MCF 10A (cell line): ENCODE measurements around the gene SLC24A3. TPM values are rescaled to one million over a fixed set of nuclear protein-coding genes. Genes with fewer than 3 reads are reported as not detected.

ENCODE experiments used
- BruUV-seq: library from RNA; stranded (reverse); fragments of 400-500 nt; replicated peaks from 2 replicates; lab custom pipeline; 2021; lab: Mats Ljungman, UMichigan
- CTCF ChIA-PET: fragments of 300-600 bp; sonication (Branson Sonifier 250); formaldehyde crosslinking; extraction: SDS; loops from one replicate; lab custom pipeline; 2021; ENCODE audit warnings: antibody characterized with exemption, inconsistent platforms; lab: Yijun Ruan, JAX
- POLR2A ChIA-PET: fragments of 300-600, 350-650 bp; sonication (Branson Sonifier 250); formaldehyde crosslinking; extraction: SDS; loops from one replicate; lab custom pipeline; 2020; ENCODE audit warnings: antibody characterized with exemption, inconsistent platforms; lab: Yijun Ruan, JAX
- DNase-seq: peaks from one replicate; pipeline ENCODE4 v3.0.0-alpha.2; 2018; ENCODE audit not compliant: unreplicated experiment
- H3K27ac Mint-ChIP-seq: one replicate; pipeline ENCODE4 v1.8.0; 2022; ENCODE audit warnings: mild to moderate bottlenecking, low read depth, mixed read lengths; ENCODE audit not compliant: unreplicated experiment
- H3K27me3 Mint-ChIP-seq: one replicate; pipeline ENCODE4 v1.8.0; 2022; ENCODE audit warnings: mixed read lengths; ENCODE audit not compliant: insufficient read depth, unreplicated experiment
- H3K36me3 Mint-ChIP-seq: one replicate; pipeline ENCODE4 v1.8.0; 2022; ENCODE audit warnings: mild to moderate bottlenecking, moderate library complexity, mixed read lengths; ENCODE audit not compliant: insufficient read depth, unreplicated experiment
- H3K4me1 Mint-ChIP-seq: one replicate; pipeline ENCODE4 v1.8.0; 2022; ENCODE audit warnings: mixed read lengths; ENCODE audit not compliant: insufficient read depth, unreplicated experiment
- H3K4me3 Mint-ChIP-seq: one replicate; pipeline ENCODE4 v1.8.0; 2022; ENCODE audit warnings: mild to moderate bottlenecking, moderate library complexity, mixed read lengths; ENCODE audit not compliant: unreplicated experiment
- H3K9me3 Mint-ChIP-seq: one replicate; pipeline ENCODE4 v1.8.0; 2022; ENCODE audit warnings: mixed read lengths; ENCODE audit not compliant: unreplicated experiment
- intact Hi-C: fragments of 100-400 bp; cut with micrococcal nuclease; formaldehyde crosslinking; loops from 2 replicates; pipeline ENCODE4 v1.14.1; 2022
- total RNA-seq: library from RNA; stranded (reverse); gene quantifications from 2 replicates; pipeline ENCODE4 v1.2.3, GENCODE V29; 2022
- TF ChIP-seq, protein P1 (sequence below): fragments of 200-600 bp; IDR thresholded peaks from one replicate; pipeline ENCODE4 v1.8.0; 2022; ENCODE audit warnings: antibody characterized with exemption, mild to moderate bottlenecking; ENCODE audit not compliant: unreplicated experiment

The SLC24A3 gene
- total RNA-seq, 1 experiment from 2014 or later, result not detected

DNA sequence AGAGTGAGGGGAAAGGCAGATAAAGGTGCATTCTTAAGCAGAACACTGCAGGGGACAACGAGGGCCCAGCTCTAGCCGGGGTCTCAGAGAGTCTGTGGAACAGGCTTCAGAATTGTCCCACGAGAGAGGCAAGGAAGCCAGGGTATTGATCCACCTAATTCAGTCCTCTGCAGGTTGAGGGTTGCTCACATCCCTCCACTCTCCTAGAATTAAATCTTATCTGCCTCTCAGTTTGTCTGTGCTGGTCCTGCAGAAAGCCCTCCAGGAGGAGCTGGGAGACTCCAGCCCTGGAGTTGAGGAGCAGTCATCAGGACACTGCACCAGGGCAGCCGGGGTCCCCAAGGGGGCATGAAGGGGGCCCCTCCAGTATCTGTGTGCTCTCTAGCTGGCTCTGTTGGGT, 39.1 kb downstream of the SLC24A3 start:
- no peak overlapping the region for H3K4me3 Mint-ChIP-seq
- H3K36me3 Mint-ChIP-seq, result no peaks in the 10 kb centered on the region
- H3K9me3 Mint-ChIP-seq, result no peaks in the 10 kb centered on the region
- BruUV-seq, result no TSS peak
- H3K27me3 Mint-ChIP-seq, result no peaks in the 10 kb centered on the region
- no peak for DNase-seq
- intact Hi-C loops, result no loop called here
- TF ChIP-seq, protein P1, sequence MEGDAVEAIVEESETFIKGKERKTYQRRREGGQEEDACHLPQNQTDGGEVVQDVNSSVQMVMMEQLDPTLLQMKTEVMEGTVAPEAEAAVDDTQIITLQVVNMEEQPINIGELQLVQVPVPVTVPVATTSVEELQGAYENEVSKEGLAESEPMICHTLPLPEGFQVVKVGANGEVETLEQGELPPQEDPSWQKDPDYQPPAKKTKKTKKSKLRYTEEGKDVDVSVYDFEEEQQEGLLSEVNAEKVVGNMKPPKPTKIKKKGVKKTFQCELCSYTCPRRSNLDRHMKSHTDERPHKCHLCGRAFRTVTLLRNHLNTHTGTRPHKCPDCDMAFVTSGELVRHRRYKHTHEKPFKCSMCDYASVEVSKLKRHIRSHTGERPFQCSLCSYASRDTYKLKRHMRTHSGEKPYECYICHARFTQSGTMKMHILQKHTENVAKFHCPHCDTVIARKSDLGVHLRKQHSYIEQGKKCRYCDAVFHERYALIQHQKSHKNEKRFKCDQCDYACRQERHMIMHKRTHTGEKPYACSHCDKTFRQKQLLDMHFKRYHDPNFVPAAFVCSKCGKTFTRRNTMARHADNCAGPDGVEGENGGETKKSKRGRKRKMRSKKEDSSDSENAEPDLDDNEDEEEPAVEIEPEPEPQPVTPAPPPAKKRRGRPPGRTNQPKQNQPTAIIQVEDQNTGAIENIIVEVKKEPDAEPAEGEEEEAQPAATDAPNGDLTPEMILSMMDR, result no peak
- H3K27ac Mint-ChIP-seq, result no peak overlapping the region
- POLR2A ChIA-PET, result no interaction called here
- H3K4me1 Mint-ChIP-seq, result peaks cover 25% of the 10 kb centered on the region
- CTCF ChIA-PET, result interaction anchor here (0.6 kb wide), 3 partner anchors 13 to 497 kb away, joined by 3 to 4 read pairs (median 3); no protein-coding TSS in a partner anchor

DNA sequence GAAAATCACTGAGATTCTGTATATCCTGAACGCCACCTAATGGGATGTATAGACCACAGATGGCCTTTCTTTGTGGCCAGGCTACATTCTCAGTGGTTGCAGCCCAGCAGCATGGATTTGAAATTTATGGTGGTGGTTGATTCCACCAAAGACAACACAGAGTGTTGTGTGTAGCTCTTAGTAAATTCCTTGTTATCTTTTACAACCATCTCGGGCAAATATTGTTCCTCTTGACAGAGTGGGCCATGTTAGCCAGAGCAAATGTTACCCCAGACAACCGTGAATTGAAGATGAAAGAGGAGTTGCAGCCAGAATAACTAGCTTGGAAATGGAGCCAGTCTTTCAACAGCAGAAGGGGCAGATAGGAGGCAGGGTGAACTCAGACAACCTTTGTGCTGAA, 39.5 kb downstream of the SLC24A3 start:
- intact Hi-C loops, result no loop called here
- TF ChIP-seq, protein P1, result no peak
- ChIA-PET POLR2A (interaction anchor here (0.5 kb wide), 1 partner anchor 354 kb away, joined by 4 read pairs; no protein-coding TSS in a partner anchor), CTCF (interaction anchor here (0.6 to 0.9 kb wide), 4 partner anchors 13 to 1872 kb away, joined by 3 read pairs; no protein-coding TSS in a partner anchor)
- BruUV-seq, result no TSS peak
- Mint-ChIP-seq H3K27ac (no peak overlapping the region), H3K27me3 (no peaks in the 10 kb centered on the region), H3K4me3 (no peak overlapping the region), H3K9me3 (no peaks in the 10 kb centered on the region), H3K4me1 (peaks cover 25% of the 10 kb centered on the region), H3K36me3 (no peaks in the 10 kb centered on the region)
- DNase-seq, result no peak

DNA sequence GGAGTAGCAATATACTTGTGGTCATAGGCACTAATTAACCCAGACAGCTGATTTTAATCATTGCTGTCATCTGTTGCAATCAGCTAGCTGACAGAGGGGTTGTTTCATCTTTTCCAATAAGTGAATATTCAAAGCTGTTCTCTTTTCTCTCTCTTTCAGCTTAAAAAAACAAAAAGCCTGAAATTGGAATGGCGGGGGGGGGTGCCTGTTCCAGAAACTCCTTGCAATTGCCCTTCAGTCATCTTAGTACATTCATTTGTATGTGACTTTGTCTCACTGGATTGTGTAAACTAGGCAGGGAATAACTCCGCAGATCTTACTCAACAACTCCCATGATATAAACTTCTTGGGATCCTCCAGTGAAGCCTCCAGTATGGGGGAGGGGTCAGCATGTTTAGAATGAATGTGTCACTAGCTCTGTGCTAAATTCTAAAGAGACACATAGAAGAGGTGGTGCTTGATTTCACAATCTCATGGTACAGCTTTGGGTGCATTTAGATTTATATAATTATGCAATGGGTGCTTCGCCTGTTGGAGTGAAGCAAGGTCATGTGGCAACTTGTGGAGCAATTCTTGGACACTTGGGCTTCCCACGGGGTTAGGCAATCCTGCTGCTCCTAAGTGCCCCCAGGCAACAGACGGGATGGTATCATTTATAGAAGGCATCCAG, 40.1 kb downstream of the SLC24A3 start:
- Mint-ChIP-seq H3K27ac (no peak overlapping the region), H3K36me3 (no peaks in the 10 kb centered on the region), H3K4me3 (no peak overlapping the region), H3K9me3 (no peaks in the 10 kb centered on the region), H3K27me3 (no peaks in the 10 kb centered on the region), H3K4me1 (peaks cover 25% of the 10 kb centered on the region)
- intact Hi-C loops, result no loop called here
- TF ChIP-seq, protein P1, result no peak
- ChIA-PET CTCF (interaction anchor here (0.6 to 0.9 kb wide), 2 partner anchors 621 to 1872 kb away, joined by 3 read pairs; no protein-coding TSS in a partner anchor), POLR2A (interaction anchor here (0.5 to 0.7 kb wide), 2 partner anchors 176 to 354 kb away, joined by 3 to 4 read pairs; no protein-coding TSS in a partner anchor)
- no TSS peak for BruUV-seq
- peak; percentile 99 for DNase-seq

DNA sequence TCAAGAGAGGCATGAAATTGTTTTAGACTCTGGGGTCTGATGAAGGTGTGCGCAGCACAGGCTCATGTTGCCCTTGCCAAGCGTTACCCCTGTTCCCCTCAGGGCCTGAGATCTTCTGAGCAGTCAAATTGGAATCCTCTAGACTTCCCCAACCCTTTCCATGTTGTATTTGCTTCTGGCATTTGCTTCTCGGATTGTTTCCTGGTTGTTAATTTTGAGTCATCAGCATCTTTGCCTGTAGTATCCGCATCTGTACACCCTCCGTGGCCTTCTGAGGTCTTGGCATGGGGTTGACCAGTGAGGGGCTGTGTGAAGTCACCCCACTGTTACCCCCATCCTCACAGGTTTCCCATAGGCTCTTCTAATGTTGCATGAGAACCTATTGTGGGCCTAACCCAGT, 40.9 kb downstream of the SLC24A3 start:
- CTCF ChIA-PET, result interaction anchor here (0.6 kb wide), 1 partner anchor 106 kb away, joined by 3 read pairs; no protein-coding TSS in a partner anchor

More for the DNA sequence above, 40.9 kb downstream of the SLC24A3 start:
- H3K9me3 Mint-ChIP-seq, result no peaks in the 10 kb centered on the region
- no peak overlapping the region for H3K4me3 Mint-ChIP-seq
- TF ChIP-seq, protein P1, result no peak
- H3K36me3 Mint-ChIP-seq, result no peaks in the 10 kb centered on the region
- no peaks in the 10 kb centered on the region for H3K27me3 Mint-ChIP-seq
- POLR2A ChIA-PET, result no interaction called here
- intact Hi-C loops, result no loop called here
- no peak overlapping the region for H3K27ac Mint-ChIP-seq
- DNase-seq, result peak; percentile 57
- no TSS peak for BruUV-seq
- peaks cover 25% of the 10 kb centered on the region for H3K4me1 Mint-ChIP-seq
